LNCaP clone FGC (cell line): ENCODE data around the gene COL4A2.

Experiments used
- DNase-seq: peaks from one replicate; pipeline ENCODE4 v3.0.0-alpha.2; 2011; ENCODE audit warnings: low read depth
- H3K4me3 ChIP-seq: 2 replicates; pipeline ENCODE4 v1.5.1; 2011; ENCODE audit warnings: mild to moderate bottlenecking, low read depth, low read length, control low read depth
- CTCF ChIP-seq: IDR thresholded peaks from 2 replicates; pipeline ENCODE4 v1.5.1; 2012; ENCODE audit warnings: mild to moderate bottlenecking; ENCODE audit not compliant: control insufficient read depth, insufficient read depth; ENCODE audit errors: extremely low read depth

Gene COL4A2

GRCh38 chr13:110405597-110406450 lies 98.7 kb downstream of the COL4A2 start:
- H3K4me3 ChIP-seq, result no peak overlapping the region
- TF ChIP-seq CTCF, result no peak
- no peak for DNase-seq

- no peak overlapping the region for H3K4me3 ChIP-seq
- TF ChIP-seq CTCF, result no peak
- DNase-seq, result no peak
Measured at GRCh38 chr13:110407021-110407420, 99.9 kb downstream of the COL4A2 start.

GRCh38 chr13:110407531-110407930 lies 100.4 kb downstream of the COL4A2 start:
- TF ChIP-seq CTCF, result no peak
- no peak for DNase-seq
- no peak overlapping the region for H3K4me3 ChIP-seq

- no peak for DNase-seq
- no peak overlapping the region for H3K4me3 ChIP-seq
- TF ChIP-seq CTCF, result no peak
Measured at GRCh38 chr13:110408286-110408685, 101.2 kb downstream of the COL4A2 start.

- no peak overlapping the region for H3K4me3 ChIP-seq
- TF ChIP-seq CTCF, result no peak
- DNase-seq, result no peak
Measured at GRCh38 chr13:110409581-110409992, 102.5 kb downstream of the COL4A2 start.

GRCh38 chr13:110410000-110410399 lies 102.9 kb downstream of the COL4A2 start:
- DNase-seq, result no peak
- TF ChIP-seq CTCF, result no peak
- H3K4me3 ChIP-seq, result no peak overlapping the region
